Neural cell (in vitro differentiated cells): Measurements from ENCODE around the gene KRTAP5-2. TPM values are rescaled to one million over a fixed set of nuclear protein-coding genes. Genes with fewer than 3 reads are reported as not detected.

ENCODE experiments used
- H2AFZ ChIP-seq: fragments of 200-600, 300-800 bp; sonication (generic), shearing (Covaris generic); 2 replicates; pipeline ENCODE4 v1.6.0; 2014; ENCODE audit warnings: low read depth, mild to moderate bottlenecking, antibody characterized with exemption, low read length, moderate library complexity
- H3F3A ChIP-seq: fragments of 200-600 bp; shearing (Covaris generic); 2 replicates; pipeline ENCODE4 v1.6.1; 2016; ENCODE audit warnings: mild to moderate bottlenecking, moderate library complexity, mixed read lengths, antibody characterized with exemption, low read length; ENCODE audit not compliant: insufficient read depth, poor library complexity, severe bottlenecking
- H3K27ac ChIP-seq: fragments of 200-600, 300-800 bp; sonication (generic), shearing (Covaris generic); 2 replicates; pipeline ENCODE4 v1.5.1; 2014; ENCODE audit warnings: mild to moderate bottlenecking, low read length, moderate library complexity
- H3K27me3 ChIP-seq: fragments of 300-800, 200-600 bp; sonication (generic), shearing (Covaris generic); 2 replicates; pipeline ENCODE4 v1.6.0; 2014; ENCODE audit warnings: mild to moderate bottlenecking, low read depth, low read length, moderate library complexity; ENCODE audit not compliant: insufficient read depth
- H3K36me3 ChIP-seq: fragments of 300-800, 200-600 bp; sonication (generic), shearing (Covaris generic); 2 replicates; pipeline ENCODE4 v1.5.1; 2014; ENCODE audit warnings: mild to moderate bottlenecking, antibody characterized with exemption, low read length, moderate library complexity; ENCODE audit not compliant: insufficient read depth
- H3K4me2 ChIP-seq: fragments of 300-800, 200-600 bp; sonication (generic), shearing (Covaris generic); 2 replicates; pipeline ENCODE4 v1.6.0; 2014; ENCODE audit warnings: mild to moderate bottlenecking, low read length
- H3K4me3 ChIP-seq: fragments of 300-800, 200-600 bp; sonication (generic), shearing (Covaris generic); 2 replicates; pipeline ENCODE4 v1.5.1; 2014; ENCODE audit warnings: mild to moderate bottlenecking, low read length, moderate library complexity
- H3K79me2 ChIP-seq: fragments of 200-600 bp; shearing (Covaris generic); replicated peaks from 2 replicates; pipeline ENCODE4 v1.6.0; 2014; ENCODE audit warnings: mild to moderate bottlenecking, low read length, moderate library complexity; ENCODE audit not compliant: insufficient read depth
- H3K9ac ChIP-seq: fragments of 300-800, 200-600 bp; sonication (generic), shearing (Covaris generic); 2 replicates; pipeline ENCODE4 v1.6.1; 2016; ENCODE audit warnings: mild to moderate bottlenecking, low read length, mixed read lengths
- H3K9me2 ChIP-seq: fragments of 200-600 bp; shearing (Covaris generic); 2 replicates; pipeline ENCODE4 v1.6.1; 2016; ENCODE audit warnings: mild to moderate bottlenecking, low read length, mixed read lengths; ENCODE audit not compliant: insufficient read depth
- H3K9me3 ChIP-seq: fragments of 200-600, 300-800 bp; sonication (generic), shearing (Covaris generic); 2 replicates; pipeline ENCODE4 v1.6.1; 2016; ENCODE audit warnings: mild to moderate bottlenecking, mixed run types, low read length, moderate library complexity, mixed read lengths
- H4K20me1 ChIP-seq: fragments of 200-600 bp; shearing (Covaris generic); 2 replicates; pipeline ENCODE4 v1.6.1; 2016; ENCODE audit warnings: mild to moderate bottlenecking, mixed run types; ENCODE audit not compliant: insufficient read depth
- CTCF ChIP-seq: fragments of 450-650 bp; IDR thresholded peaks from 2 replicates; pipeline ENCODE4 v1.5.1; 2014; ENCODE audit warnings: antibody characterized with exemption, mild to moderate bottlenecking, moderate library complexity; ENCODE audit not compliant: poor library complexity, severe bottlenecking
- EP300 ChIP-seq: fragments of 450-650 bp; conservative IDR thresholded peaks from 2 replicates; pipeline ENCODE4 v1.6.1; 2014; ENCODE audit warnings: antibody characterized with exemption, mild to moderate bottlenecking, moderate library complexity; ENCODE audit not compliant: poor library complexity, severe bottlenecking
- EZH2 ChIP-seq: fragments of 200-600, 300-800 bp; shearing (Covaris generic), sonication (generic); IDR thresholded peaks from 2 replicates; pipeline ENCODE4 v1.6.1; 2014; ENCODE audit warnings: antibody characterized with exemption, low read length, borderline replicate concordance, mild to moderate bottlenecking; ENCODE audit not compliant: insufficient read depth, poor library complexity, severe bottlenecking
- MXI1 ChIP-seq: fragments of 450-650 bp; conservative IDR thresholded peaks from 2 replicates; pipeline ENCODE4 v1.6.1; 2014; ENCODE audit warnings: antibody characterized with exemption, mild to moderate bottlenecking; ENCODE audit not compliant: poor library complexity, severe bottlenecking
- POLR2AphosphoS5 ChIP-seq: IDR thresholded peaks from 2 replicates; pipeline ENCODE4 v1.6.1; 2012
- RAD21 ChIP-seq: fragments of 450-650 bp; conservative IDR thresholded peaks from 2 replicates; pipeline ENCODE4 v1.6.1; 2014; ENCODE audit warnings: antibody characterized with exemption, mild to moderate bottlenecking, moderate library complexity
- SMC3 ChIP-seq: fragments of 450-650 bp; conservative IDR thresholded peaks from 2 replicates; pipeline ENCODE4 v1.6.1; 2014; ENCODE audit warnings: antibody characterized with exemption, mild to moderate bottlenecking, moderate library complexity; ENCODE audit not compliant: poor library complexity
- TAF1 ChIP-seq: IDR thresholded peaks from 2 replicates; pipeline ENCODE4 v1.6.1; 2012; ENCODE audit warnings: low read depth
- polyA plus RNA-seq: library from polyadenylated mRNA; depleted of rRNA; stranded (reverse); fragments of >200 nt; gene quantifications from 2 replicates; pipeline ENCODE4 v1.2.3, GENCODE V29; 2014
- TF ChIP-seq, protein P1 (sequence below): IDR thresholded peaks from 2 replicates; pipeline ENCODE4 v1.6.1; 2012; ENCODE audit warnings: borderline replicate concordance

The KRTAP5-2 gene
- polyA plus RNA-seq, 1 donor from 2014 or later: not detected

GRCh38 chr11:1561955-1562354, 36.1 kb downstream of the KRTAP5-2 start:
- TF ChIP-seq, protein P1, sequence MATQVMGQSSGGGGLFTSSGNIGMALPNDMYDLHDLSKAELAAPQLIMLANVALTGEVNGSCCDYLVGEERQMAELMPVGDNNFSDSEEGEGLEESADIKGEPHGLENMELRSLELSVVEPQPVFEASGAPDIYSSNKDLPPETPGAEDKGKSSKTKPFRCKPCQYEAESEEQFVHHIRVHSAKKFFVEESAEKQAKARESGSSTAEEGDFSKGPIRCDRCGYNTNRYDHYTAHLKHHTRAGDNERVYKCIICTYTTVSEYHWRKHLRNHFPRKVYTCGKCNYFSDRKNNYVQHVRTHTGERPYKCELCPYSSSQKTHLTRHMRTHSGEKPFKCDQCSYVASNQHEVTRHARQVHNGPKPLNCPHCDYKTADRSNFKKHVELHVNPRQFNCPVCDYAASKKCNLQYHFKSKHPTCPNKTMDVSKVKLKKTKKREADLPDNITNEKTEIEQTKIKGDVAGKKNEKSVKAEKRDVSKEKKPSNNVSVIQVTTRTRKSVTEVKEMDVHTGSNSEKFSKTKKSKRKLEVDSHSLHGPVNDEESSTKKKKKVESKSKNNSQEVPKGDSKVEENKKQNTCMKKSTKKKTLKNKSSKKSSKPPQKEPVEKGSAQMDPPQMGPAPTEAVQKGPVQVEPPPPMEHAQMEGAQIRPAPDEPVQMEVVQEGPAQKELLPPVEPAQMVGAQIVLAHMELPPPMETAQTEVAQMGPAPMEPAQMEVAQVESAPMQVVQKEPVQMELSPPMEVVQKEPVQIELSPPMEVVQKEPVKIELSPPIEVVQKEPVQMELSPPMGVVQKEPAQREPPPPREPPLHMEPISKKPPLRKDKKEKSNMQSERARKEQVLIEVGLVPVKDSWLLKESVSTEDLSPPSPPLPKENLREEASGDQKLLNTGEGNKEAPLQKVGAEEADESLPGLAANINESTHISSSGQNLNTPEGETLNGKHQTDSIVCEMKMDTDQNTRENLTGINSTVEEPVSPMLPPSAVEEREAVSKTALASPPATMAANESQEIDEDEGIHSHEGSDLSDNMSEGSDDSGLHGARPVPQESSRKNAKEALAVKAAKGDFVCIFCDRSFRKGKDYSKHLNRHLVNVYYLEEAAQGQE: no peak
- TF ChIP-seq EZH2 (no peak), SMC3 (no peak), CTCF (no peak), POLR2AphosphoS5 (no peak), EP300 (no peak), TAF1 (no peak), MXI1 (no peak), RAD21 (no peak)
- H3K4me2 ChIP-seq: no peak overlapping the region
- H3K9me2 ChIP-seq: no peaks in the 10 kb centered on the region
- H3K4me3 ChIP-seq: no peak overlapping the region
- no peak overlapping the region for H2AFZ ChIP-seq
- H3K79me2 ChIP-seq: peaks cover 14% of the 10 kb centered on the region
- no peaks in the 10 kb centered on the region for H3K27me3 ChIP-seq
- no peak overlapping the region for H3K9ac ChIP-seq
- H3K27ac ChIP-seq: no peak overlapping the region
- no peaks in the 10 kb centered on the region for H3K9me3 ChIP-seq
- H3F3A ChIP-seq: no peaks in the 10 kb centered on the region
- peaks cover 44% of the 10 kb centered on the region for H4K20me1 ChIP-seq
- no peaks in the 10 kb centered on the region for H3K36me3 ChIP-seq

GRCh38 chr11:1561266-1561665, 36.8 kb downstream of the KRTAP5-2 start:
- Histone ChIP-seq H3F3A (no peaks in the 10 kb centered on the region), H3K4me2 (no peak overlapping the region), H3K9ac (no peak overlapping the region), H3K79me2 (peaks cover 7% of the 10 kb centered on the region), H3K27ac (no peak overlapping the region), H3K4me3 (no peak overlapping the region), H3K36me3 (no peaks in the 10 kb centered on the region), H2AFZ (no peak overlapping the region), H4K20me1 (peaks cover 43% of the 10 kb centered on the region), H3K27me3 (no peaks in the 10 kb centered on the region), H3K9me3 (no peaks in the 10 kb centered on the region), H3K9me2 (no peaks in the 10 kb centered on the region)
- TF ChIP-seq RAD21: no peak
- TF ChIP-seq, protein P1: no peak
- no peak for TF ChIP-seq TAF1
- no peak for TF ChIP-seq POLR2AphosphoS5
- no peak for TF ChIP-seq EZH2
